SU-DHL-6 (cell line): Measurements from ENCODE around the gene ZFTA.

ENCODE experiments used
- H2AFZ ChIP-seq: fragments of 200-600 bp; sonication (generic); 2 replicates; pipeline ENCODE4 v1.6.1; 2014; ENCODE audit warnings: low read depth, mild to moderate bottlenecking, moderate library complexity, mixed read lengths, antibody characterized with exemption, low read length; ENCODE audit not compliant: severe bottlenecking
- H3F3A ChIP-seq: fragments of 200-600 bp; shearing (Covaris generic); 2 replicates; pipeline ENCODE4 v1.6.0; 2016; ENCODE audit warnings: antibody characterized with exemption, mild to moderate bottlenecking; ENCODE audit not compliant: insufficient read depth
- H3K27ac ChIP-seq: fragments of 200-600 bp; sonication (generic); 2 replicates; pipeline ENCODE4 v1.5.1; 2016; ENCODE audit warnings: low read depth, mild to moderate bottlenecking, low read length, moderate library complexity, mixed read lengths
- H3K27me3 ChIP-seq: fragments of 200-600 bp; sonication (generic), shearing (Covaris generic); 2 replicates; pipeline ENCODE4 v1.6.0; 2014; ENCODE audit warnings: mild to moderate bottlenecking, low read length
- H3K36me3 ChIP-seq: fragments of 200-600 bp; sonication (generic); 2 replicates; pipeline ENCODE4 v1.6.1; 2014; ENCODE audit warnings: mild to moderate bottlenecking, low read length, mixed read lengths
- H3K4me2 ChIP-seq: fragments of 300-600, 200-600 bp; shearing (Covaris generic), sonication (generic); 2 replicates; pipeline ENCODE4 v1.6.0; 2014; ENCODE audit warnings: low read length, low read depth, mild to moderate bottlenecking; ENCODE audit not compliant: poor library complexity, severe bottlenecking
- H3K4me3 ChIP-seq: fragments of 200-600 bp; sonication (generic); 2 replicates; pipeline ENCODE4 v1.5.1; 2014; ENCODE audit warnings: antibody characterized with exemption, low read length, mild to moderate bottlenecking, mixed read lengths; ENCODE audit not compliant: insufficient read depth, poor library complexity, severe bottlenecking
- H3K79me2 ChIP-seq: fragments of 200-600 bp; sonication (generic); 2 replicates; pipeline ENCODE4 v1.6.1; 2014; ENCODE audit warnings: mild to moderate bottlenecking, low read length, moderate library complexity; ENCODE audit not compliant: insufficient read depth
- H3K9ac ChIP-seq: fragments of 200-600 bp; sonication (generic); 2 replicates; pipeline ENCODE4 v1.7.0; 2014; ENCODE audit warnings: mild to moderate bottlenecking, low read length
- H3K9me2 ChIP-seq: fragments of 200-600 bp; sonication (generic); replicated peaks from 2 replicates; pipeline ENCODE4 v1.6.1; 2014; ENCODE audit warnings: low read length; ENCODE audit not compliant: insufficient read depth
- H3K9me3 ChIP-seq: fragments of 200-600 bp; sonication (generic); 2 replicates; pipeline ENCODE4 v1.6.1; 2014; ENCODE audit warnings: low read length, mixed read lengths; ENCODE audit not compliant: insufficient read depth
- H4K20me1 ChIP-seq: fragments of 200-600 bp; sonication (generic); 2 replicates; pipeline ENCODE4 v1.6.1; 2014; ENCODE audit warnings: low read depth, mild to moderate bottlenecking, antibody characterized with exemption, low read length, moderate library complexity, mixed read lengths
- EZH2phosphoT487 ChIP-seq: fragments of 200-600 bp; sonication (generic), shearing (Covaris generic); conservative IDR thresholded peaks from 2 replicates; pipeline ENCODE4 v1.6.1; 2018; ENCODE audit warnings: mild to moderate bottlenecking, antibody characterized with exemption, low read length, moderate library complexity, mixed read lengths
- TF ChIP-seq, protein P1 (sequence below): fragments of 200-600 bp; sonication (generic); IDR thresholded peaks from one replicate; pipeline ENCODE4 v1.5.1; 2017; ENCODE audit warnings: antibody characterized with exemption, mild to moderate bottlenecking, low read length, moderate library complexity; ENCODE audit not compliant: insufficient read depth, poor library complexity, severe bottlenecking

The ZFTA gene

DNA sequence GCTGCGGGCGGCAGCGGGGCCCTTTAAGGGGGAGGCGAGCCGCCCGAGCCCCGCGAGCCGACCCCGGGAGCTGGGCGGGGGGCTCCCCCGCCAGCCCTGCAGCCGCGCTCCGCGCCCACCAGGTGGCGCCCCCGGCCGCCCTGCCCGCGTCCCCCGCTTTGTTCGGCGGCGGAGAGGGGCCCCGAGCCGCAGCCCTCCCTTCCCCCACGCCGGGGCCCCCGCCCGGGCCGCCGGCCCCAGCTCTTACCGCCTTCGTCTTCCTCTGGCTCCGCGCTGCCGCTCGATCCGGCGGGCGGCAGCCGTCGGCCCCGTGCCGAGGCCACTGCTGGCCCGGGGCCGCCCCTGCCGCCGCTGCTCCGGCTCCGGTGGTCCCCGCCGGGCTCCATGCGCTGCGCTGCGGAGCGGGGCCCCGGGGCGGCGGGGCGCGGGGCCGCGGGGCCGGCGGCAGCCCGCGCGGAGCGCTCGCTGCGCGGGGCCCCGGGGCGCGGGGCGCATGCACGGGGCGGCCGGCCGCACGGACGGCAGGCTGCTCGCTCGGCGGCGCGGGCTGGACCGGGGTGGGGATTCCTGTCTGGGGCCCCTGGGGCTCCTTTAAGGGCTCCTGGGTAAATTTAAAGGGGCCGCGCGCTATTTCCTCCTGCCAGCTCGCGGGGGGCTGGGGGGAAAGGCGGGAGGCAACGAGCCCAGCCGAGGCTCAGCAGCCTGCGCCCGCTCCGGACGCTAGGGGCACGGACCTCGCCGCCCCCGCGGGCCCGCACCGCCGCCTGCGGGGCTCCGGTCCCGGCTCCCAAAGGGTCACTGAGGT is at the start of gene ZFTA:
TSS of gene ZFTA (minus strand) at position 539 of the 805 bp plus-strand sequence. CDS start at position 386, 153 bp downstream.
- Histone ChIP-seq H3K9me2 (no peaks in the 10 kb centered on the region), H2AFZ (peak within 1 kb of the TSS; percentile 95), H3K4me3 (peak within 1 kb of the TSS; percentile 83), H3K4me2 (peak within 1 kb of the TSS; percentile 90), H3K27me3 (no peaks in the 10 kb centered on the region), H3K9me3 (no peaks in the 10 kb centered on the region), H4K20me1 (no peaks in the 10 kb centered on the region), H3K36me3 (no peaks in the 10 kb centered on the region), H3K79me2 (0 out of 2 replicates have a peak, but pooled peaks cover 15% of the 10 kb centered on the region), H3K9ac (peak within 1 kb of the TSS; percentile 72), H3F3A (no peaks in the 10 kb centered on the region), H3K27ac (peak within 1 kb of the TSS; percentile 47)
- TF ChIP-seq, protein P1, sequence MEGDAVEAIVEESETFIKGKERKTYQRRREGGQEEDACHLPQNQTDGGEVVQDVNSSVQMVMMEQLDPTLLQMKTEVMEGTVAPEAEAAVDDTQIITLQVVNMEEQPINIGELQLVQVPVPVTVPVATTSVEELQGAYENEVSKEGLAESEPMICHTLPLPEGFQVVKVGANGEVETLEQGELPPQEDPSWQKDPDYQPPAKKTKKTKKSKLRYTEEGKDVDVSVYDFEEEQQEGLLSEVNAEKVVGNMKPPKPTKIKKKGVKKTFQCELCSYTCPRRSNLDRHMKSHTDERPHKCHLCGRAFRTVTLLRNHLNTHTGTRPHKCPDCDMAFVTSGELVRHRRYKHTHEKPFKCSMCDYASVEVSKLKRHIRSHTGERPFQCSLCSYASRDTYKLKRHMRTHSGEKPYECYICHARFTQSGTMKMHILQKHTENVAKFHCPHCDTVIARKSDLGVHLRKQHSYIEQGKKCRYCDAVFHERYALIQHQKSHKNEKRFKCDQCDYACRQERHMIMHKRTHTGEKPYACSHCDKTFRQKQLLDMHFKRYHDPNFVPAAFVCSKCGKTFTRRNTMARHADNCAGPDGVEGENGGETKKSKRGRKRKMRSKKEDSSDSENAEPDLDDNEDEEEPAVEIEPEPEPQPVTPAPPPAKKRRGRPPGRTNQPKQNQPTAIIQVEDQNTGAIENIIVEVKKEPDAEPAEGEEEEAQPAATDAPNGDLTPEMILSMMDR = no peak
- TF ChIP-seq EZH2phosphoT487 = no peak

DNA sequence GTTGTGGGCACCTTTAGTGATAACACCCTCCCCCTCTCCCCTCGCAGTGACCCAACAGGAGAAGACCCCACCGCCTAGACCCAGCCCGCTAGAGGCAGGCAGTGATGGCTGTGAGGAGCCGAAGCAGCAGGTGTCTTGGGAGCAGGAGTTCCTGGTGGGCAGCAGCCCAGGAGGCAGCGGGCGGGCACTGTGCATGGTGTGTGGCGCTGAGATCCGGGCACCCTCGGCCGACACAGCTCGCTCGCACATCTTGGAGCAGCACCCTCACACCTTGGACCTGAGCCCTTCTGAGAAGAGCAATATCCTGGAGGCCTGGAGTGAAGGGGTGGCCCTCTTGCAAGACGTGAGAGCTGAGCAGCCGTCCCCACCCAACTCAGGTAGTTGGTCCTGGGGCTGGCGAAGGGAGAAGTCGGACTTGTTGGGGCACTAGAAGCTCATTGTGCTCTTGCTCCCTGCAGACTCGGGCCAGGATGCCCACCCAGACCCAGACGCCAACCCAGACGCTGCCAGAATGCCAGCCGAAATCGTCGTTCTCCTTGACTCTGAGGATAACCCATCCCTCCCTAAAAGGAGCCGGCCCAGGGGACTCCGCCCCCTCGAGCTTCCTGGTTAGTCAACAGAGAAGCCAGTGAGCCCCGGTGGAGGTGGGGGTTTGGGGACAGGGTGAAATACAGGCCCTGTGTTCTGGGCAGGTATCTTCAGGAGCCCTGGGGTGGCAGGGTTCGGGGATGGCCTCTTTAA is 49.4 kb upstream of the ZFTA start:
- 0 out of 2 replicates have a peak, but pooled peaks cover 5% of the 10 kb centered on the region for H4K20me1 ChIP-seq

DNA sequence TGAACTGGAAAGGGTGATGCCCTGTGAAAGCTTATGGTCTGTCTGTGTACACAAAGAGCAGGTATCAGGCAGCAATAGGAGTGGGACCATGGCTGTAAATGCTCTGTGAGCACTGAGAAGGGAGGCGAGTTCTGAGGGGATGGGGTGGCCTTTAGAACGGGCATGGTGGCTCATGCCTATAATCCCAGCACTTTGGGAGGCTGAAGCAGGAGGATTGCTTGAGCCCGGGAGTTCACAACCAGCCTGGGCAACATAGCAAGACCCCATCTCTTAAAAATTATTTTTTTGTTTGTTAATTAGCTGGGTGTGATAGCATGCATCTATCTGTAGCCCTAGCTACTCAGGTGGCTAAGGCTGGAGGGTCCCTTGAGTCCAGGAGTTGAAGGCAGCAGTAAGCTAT is 48.2 kb upstream of the ZFTA start:
- H3F3A ChIP-seq = no peaks in the 10 kb centered on the region
- no peak overlapping the region for H3K9ac ChIP-seq
- TF ChIP-seq, protein P1 = no peak
- no peak for TF ChIP-seq EZH2phosphoT487
- no peak overlapping the region for H3K4me2 ChIP-seq
- H3K27me3 ChIP-seq = no peaks in the 10 kb centered on the region
- H3K27ac ChIP-seq = no peak overlapping the region
- H3K4me3 ChIP-seq = no peak overlapping the region
- no peaks in the 10 kb centered on the region for H3K9me3 ChIP-seq
- no peak overlapping the region for H2AFZ ChIP-seq
- H3K36me3 ChIP-seq = 0 out of 2 replicates have a peak, but pooled peaks cover 2% of the 10 kb centered on the region
- H3K79me2 ChIP-seq = peaks cover 36% of the 10 kb centered on the region
- H3K9me2 ChIP-seq = no peaks in the 10 kb centered on the region
- H4K20me1 ChIP-seq = 0 out of 2 replicates have a peak, but pooled peaks cover 5% of the 10 kb centered on the region

More for the DNA sequence above, 49.4 kb upstream of the ZFTA start:
- no peak overlapping the region for H3K9ac ChIP-seq
- H3F3A ChIP-seq = no peaks in the 10 kb centered on the region
- no peaks in the 10 kb centered on the region for H3K9me2 ChIP-seq
- no peak overlapping the region for H3K4me3 ChIP-seq
- H2AFZ ChIP-seq = no peak overlapping the region
- TF ChIP-seq, protein P1 = no peak
- TF ChIP-seq EZH2phosphoT487 = no peak
- H3K4me2 ChIP-seq = no peak overlapping the region
- no peak overlapping the region for H3K27ac ChIP-seq
- H3K79me2 ChIP-seq = peaks cover 36% of the 10 kb centered on the region
- no peaks in the 10 kb centered on the region for H3K27me3 ChIP-seq
- H3K36me3 ChIP-seq = 0 out of 2 replicates have a peak, but pooled peaks cover 4% of the 10 kb centered on the region
- no peaks in the 10 kb centered on the region for H3K9me3 ChIP-seq
